Measurements from ENCODE around the gene CCT7.

CCT7 gene

GRCh38 chr2:73292906-73293533 is 58.9 kb downstream of the CCT7 start:
- DNase-seq (ENCODE audit: low read depth, low spot score): no peak

- DNase-seq (ENCODE audit: low read depth, low spot score): no peak
Observed at GRCh38 chr2:73293534-73294171, 59.5 kb downstream of the CCT7 start, which contains the start of gene EGR4. EGR4 (minus strand) TSS chr2:73293548; CDS start chr2:73293317, 231 bp downstream.

GRCh38 chr2:73294239-73294638 is 60.1 kb downstream of the CCT7 start:
- no peak for DNase-seq (ENCODE audit: low read depth, low spot score)

GRCh38 chr2:73295751-73296400 is 61.8 kb downstream of the CCT7 start:
- no peak for DNase-seq (ENCODE audit: low read depth, low spot score)

- DNase-seq (ENCODE audit: low read depth, low spot score): no peak
Observed at GRCh38 chr2:73297151-73297559, 63.0 kb downstream of the CCT7 start.

GRCh38 chr2:73297586-73297985 is 63.5 kb downstream of the CCT7 start:
- no peak for DNase-seq (ENCODE audit: low read depth, low spot score)

GRCh38 chr2:73300926-73301325 is 66.8 kb downstream of the CCT7 start:
- DNase-seq (ENCODE audit: low read depth, low spot score): no peak

- DNase-seq (ENCODE audit: low read depth, low spot score): no peak
Observed at GRCh38 chr2:73301636-73302035, 67.5 kb downstream of the CCT7 start.
